ENCODE results near the gene RAB5A. TPM values are rescaled to one million over a fixed set of nuclear protein-coding genes. Genes with fewer than 3 reads are reported as not detected.
"Not testable (repeated sequence)": the region's sequence is repeated elsewhere in the genome, so short reads cannot be mapped to it uniquely, and the experiment has no call there.

The RAB5A gene
- total RNA-seq, 2 donors from 2014 or later: 74.2 to 74.9 TPM

DNA sequence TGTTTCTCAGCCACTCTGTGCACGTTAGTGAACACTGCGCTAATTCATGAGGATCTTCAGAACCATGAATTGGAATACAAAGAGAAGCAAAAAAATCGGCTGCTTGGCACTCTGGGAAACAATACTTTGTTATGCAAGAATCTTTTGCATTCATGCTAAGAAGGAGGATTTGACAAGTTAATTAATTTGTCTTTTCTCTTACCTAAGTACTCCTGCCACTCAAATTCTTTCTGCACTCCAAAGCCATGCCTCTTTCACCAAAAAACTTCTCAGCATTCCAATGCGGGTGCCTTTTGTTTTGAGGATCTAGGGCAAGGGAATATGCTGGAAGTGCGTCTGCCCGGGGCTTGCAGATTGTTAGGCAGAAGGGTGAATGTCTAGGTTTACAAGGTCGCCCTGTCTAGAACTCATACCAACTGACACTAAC lies 82.0 kb downstream of the RAB5A start:
- WGBS, 2 experiments (ENCODE audit: insufficient coverage in 1 of 2, insufficient read length in 1 of 2): 72 to 89% methylated on average over 6 to 7 of the region's 7 CpGs
- peak overlapping the region; percentile 83 for H3K27ac ChIP-seq (ENCODE audit: low read depth, low read length)

DNA sequence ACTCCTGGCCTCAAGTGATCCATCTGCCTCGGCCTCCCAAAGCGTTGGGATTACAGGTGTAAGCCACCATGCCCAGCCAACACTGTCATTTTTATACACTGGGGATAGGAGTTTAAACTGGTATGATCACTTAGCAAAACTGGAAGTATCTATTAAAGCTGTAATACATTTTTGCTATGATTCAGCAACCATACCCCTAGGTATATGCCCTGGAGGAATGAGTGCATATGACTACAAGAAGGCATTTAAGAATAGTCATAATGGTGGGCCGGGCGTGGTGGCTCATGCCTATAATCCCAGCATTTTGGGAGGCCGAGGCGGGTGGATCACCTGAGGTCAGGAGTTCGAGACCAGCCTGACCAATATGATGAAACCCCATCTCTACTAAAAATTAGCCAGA lies 85.0 kb downstream of the RAB5A start:
- not testable (repeated sequence) for H3K4me3 ChIP-seq (ENCODE audit: low read length); H3K27me3 Mint-ChIP-seq (ENCODE audit: insufficient read depth); H3K4me1 Mint-ChIP-seq; H3K4me3 Mint-ChIP-seq; H3K4me1 ChIP-seq (ENCODE audit: control insufficient read depth, insufficient read depth, low read length); H3K27ac Mint-ChIP-seq; DNase-seq; H3K9me3 Mint-ChIP-seq; H3K9ac ChIP-seq (ENCODE audit: extremely low read depth, low read length, poor library complexity, severe bottlenecking); H3K36me3 ChIP-seq (ENCODE audit: control insufficient read depth, insufficient read depth, low read length); H3K36me3 Mint-ChIP-seq (ENCODE audit: low read depth); H3K27ac ChIP-seq (ENCODE audit: low read depth, low read length); H3K27me3 ChIP-seq (ENCODE audit: control insufficient read depth, insufficient read depth, low read length, poor library complexity, severe bottlenecking); H3K9me3 ChIP-seq (ENCODE audit: control insufficient read depth, low read length)
- 94% methylated on average over 7 of the region's 7 CpGs; no CpG with 5 or more reads in 1 of the 2 experiments for WGBS, 2 experiments (ENCODE audit: insufficient coverage in 1 of 2, insufficient read length in 1 of 2)

More for the DNA sequence above, 82.0 kb downstream of the RAB5A start:
- Mint-ChIP-seq H3K4me3 (no peak overlapping the region), H3K9me3 (no peaks in the 10 kb centered on the region), H3K27ac (no peak overlapping the region), H3K27me3 (ENCODE audit: insufficient read depth) (no peaks in the 10 kb centered on the region), H3K36me3 (ENCODE audit: low read depth) (no peaks in the 10 kb centered on the region), H3K4me1 (peaks cover 5% of the 10 kb centered on the region)
- TF ChIP-seq CTCF (conservative IDR thresholded peaks at IDR 0.05): no peak
- Histone ChIP-seq H3K4me1 (ENCODE audit: control insufficient read depth, insufficient read depth, low read length) (no peaks in the 10 kb centered on the region), H3K9me3 (ENCODE audit: control insufficient read depth, low read length) (no peaks in the 10 kb centered on the region), H3K9ac (ENCODE audit: extremely low read depth, low read length, poor library complexity, severe bottlenecking) (no peak overlapping the region), H3K36me3 (ENCODE audit: control insufficient read depth, insufficient read depth, low read length) (no peaks in the 10 kb centered on the region), H3K4me3 (ENCODE audit: low read length) (no peak overlapping the region), H3K27me3 (ENCODE audit: control insufficient read depth, insufficient read depth, low read length, poor library complexity, severe bottlenecking) (no peaks in the 10 kb centered on the region)
- no peak for DNase-seq

Other genes with a start within 250 kb of the RAB5A start
- 1 to 10 TPM; 1.3 to 2.7 TPM for gene EFHB, start 12.9 kb upstream of the RAB5A start, total RNA-seq
- gene PP2D1, start 65.2 kb downstream of the RAB5A start, total RNA-seq: not detected
- gene KAT2B, start 93.3 kb downstream of the RAB5A start, total RNA-seq: 1 to 10 TPM; 2.2 to 4.1 TPM
- gene SGO1, start 239.1 kb downstream of the RAB5A start, total RNA-seq: 10 to 100 TPM; 25.1 to 44.8 TPM